ENCODE measurements around the gene TSHZ3.

Gene TSHZ3

GRCh38 chr19:31282346-31282745 is 66.9 kb downstream of the TSHZ3 start:
- no peak for DNase-seq

DNA sequence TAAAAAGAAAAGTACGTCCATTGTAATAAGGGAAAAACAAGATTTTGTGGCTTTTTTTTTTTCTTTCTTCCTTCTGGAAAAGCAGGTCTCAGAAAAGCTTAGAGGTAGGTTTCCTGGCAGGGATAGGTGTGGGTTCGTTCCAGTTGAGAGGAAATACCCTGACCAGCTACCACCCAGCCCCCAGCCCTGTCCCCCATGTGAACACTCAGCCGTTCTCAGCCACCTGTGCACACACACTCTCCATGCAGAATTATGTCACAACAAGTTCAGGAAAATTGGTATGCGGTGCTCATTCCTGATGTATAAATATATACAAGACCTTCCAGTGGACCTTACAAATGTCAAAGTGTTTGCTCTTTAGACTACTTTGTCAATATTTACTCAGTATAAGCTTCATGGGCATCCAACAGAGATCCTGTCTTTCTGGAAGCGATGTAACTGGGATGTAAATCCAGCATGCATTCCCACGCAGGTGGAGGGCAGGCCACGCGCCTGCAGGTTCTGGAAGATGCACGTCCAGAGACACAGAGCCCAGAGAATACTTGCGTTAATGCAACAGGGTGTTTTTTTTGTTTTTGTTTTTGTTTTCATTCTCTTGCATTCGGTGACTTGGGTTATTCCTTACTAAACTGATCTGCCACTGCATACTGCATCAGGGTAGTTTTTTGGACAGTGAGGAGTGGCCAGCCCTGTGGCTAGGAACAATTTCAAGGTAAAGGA is 68.8 kb downstream of the TSHZ3 start:
- DNase-seq: no peak

DNA sequence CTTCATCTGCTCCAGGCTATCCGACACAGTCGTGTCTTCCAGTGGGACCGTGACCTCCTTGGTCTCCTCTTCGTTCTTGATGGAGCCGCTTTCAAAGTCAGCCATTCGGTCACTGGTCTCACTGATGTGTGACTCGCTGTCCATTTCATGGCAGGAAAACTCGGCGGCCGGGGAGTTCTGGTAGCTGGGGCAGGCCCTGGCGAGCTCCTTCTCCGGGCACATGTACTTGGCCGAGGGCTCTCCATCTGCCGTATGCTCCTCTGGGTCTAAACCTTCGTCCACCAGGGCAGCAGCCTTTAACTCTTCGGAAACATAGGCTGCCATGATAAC is 69.8 kb downstream of the TSHZ3 start:
- no peak for DNase-seq

- DNase-seq: no peak
Measured at GRCh38 chr19:31278555-31279435, 70.4 kb downstream of the TSHZ3 start.

- no peak for DNase-seq
Measured at GRCh38 chr19:31277516-31277915, 71.7 kb downstream of the TSHZ3 start.

DNA sequence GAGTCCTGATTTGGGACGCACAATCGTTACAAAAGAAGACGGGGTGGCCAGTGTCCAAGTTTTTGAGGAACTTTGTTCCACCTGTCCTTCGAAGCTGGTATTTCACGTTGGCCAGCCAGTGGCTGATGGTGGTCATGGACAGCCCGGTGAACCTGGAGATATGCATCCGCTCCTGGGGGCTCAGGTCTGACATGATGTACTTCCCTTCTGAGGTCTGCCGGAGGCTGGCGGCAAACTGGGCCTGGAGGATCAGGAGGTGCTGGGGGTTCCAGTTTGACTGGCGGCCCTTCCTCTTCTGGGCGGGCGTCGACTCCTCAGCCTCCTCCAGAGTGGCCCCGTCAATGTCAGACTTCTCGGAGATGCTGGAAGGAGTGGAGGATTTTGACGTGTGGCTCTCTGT is 72.4 kb downstream of the TSHZ3 start:
- no peak for DNase-seq

DNA sequence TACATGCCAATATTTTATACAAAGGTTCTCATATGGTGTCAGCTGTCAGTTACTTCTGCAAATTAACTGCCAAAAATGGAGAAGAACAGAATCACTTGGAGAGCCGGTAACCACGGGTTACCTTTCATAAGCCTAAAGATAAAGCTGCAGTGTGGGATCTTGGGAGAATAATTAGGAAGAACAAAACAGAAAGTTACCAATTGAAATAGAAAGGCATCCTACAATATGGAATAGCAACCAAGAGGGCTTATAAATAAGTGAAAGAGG is 74.2 kb downstream of the TSHZ3 start:
- no peak for DNase-seq

DNA sequence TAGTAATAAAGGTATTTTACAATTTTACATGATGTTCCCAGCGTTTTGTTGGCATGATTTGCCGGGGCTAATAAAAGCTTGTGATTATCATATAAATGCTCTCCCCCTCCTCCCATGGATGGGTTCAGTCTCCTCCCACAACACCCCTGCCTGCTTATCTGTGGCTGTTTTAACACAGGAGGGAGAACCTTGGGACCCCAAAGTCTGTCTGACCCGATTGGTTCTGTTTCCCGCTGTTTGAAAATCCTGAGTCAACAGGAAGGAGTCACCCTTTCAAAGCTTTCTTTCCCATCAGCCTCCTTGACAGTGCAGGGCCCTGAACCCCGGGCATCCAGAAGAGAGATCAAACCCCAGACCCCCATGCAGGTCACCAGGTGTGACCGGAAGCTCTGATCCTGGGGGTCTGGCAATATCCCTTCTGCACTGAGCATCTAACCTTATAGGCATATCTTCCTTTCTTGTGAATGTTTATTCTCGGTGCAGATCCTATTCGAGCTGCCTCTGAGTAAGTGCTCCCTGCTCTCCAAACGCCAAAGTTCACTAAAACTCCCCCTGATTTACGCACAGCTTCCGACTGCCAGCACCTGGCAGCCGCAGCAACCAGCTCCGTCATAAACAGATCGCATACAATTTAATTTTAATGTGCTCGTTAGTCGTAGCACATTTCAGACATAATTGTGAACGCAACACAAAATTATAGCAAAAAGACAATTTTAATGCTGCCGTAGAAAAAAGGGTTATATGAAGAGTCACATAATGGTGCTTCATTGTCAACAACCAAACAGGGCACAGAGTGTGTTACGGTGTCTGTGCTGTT is 74.8 kb downstream of the TSHZ3 start:
- no peak for DNase-seq

- DNase-seq: no peak
Measured at GRCh38 chr19:31272583-31273106, 76.6 kb downstream of the TSHZ3 start.

GRCh38 chr19:31271306-31271911 is 77.8 kb downstream of the TSHZ3 start:
- DNase-seq: no peak

DNA sequence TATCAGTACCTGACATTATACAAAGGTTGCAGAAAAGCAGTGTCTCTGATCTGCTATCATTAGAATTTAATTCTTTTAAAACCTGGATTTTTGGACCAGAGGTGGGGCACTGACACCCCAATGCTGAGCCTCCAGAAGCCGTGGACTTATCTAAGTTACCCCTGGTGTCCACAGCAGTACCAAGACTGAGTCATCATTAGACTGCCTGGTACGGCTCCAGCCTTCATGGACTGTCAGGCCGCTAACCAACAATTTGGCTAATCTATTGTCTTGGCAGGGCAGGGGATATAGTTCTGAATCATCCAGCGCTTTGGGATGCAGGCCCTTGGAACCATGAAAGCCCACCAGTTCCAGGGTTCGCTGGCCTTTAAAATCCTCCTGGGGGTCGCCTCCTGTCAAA is 78.3 kb downstream of the TSHZ3 start:
- DNase-seq: peak; percentile 54

- peak; percentile 17 for DNase-seq
Measured at GRCh38 chr19:31269425-31270127, 79.7 kb downstream of the TSHZ3 start.

- no peak for DNase-seq
Measured at GRCh38 chr19:31268751-31269383, 80.4 kb downstream of the TSHZ3 start.

GRCh38 chr19:31266731-31267130 is 82.5 kb downstream of the TSHZ3 start:
- no peak for DNase-seq

- DNase-seq: no peak
Measured at GRCh38 chr19:31266196-31266595, 83.0 kb downstream of the TSHZ3 start.

DNA sequence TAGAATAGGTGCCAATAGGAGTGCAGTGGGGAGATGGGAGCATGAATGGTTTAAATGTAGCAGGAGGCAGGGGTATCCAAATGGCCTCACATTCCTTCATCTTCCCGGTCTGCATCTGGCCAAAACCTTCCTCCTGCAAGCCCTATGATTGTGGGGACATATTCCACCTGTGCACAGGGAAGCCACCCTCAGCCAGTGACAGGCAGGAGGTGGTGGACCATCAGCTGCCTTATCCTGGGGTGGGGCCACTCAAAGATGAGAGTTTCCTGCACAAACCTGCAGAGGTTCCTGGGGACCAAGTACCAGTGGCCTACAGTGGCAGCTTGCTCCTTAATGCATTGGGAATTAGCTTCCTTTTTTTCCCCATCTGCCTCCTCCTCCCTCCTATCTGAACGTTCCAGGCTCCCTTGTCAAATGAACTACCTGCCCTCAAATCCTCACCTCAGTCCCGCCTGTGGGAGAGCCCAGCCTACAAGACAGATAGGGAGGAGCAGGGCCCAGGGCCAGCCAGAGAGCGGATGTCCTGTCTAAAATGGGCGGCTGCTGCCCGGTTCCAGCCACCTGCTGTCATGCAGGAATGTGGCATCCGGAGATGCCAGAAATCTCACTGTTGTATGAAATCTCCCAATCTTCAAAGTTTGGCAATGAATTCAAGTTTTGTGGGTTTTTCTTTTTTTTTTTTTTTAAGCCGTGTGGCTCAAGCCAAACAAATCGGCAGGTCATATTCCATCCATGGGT is 85.0 kb downstream of the TSHZ3 start:
- no peak for DNase-seq

GRCh38 chr19:31263328-31263727 is 85.9 kb downstream of the TSHZ3 start:
- DNase-seq: no peak

- no peak for DNase-seq
Measured at GRCh38 chr19:31262725-31263191, 86.5 kb downstream of the TSHZ3 start.

DNA sequence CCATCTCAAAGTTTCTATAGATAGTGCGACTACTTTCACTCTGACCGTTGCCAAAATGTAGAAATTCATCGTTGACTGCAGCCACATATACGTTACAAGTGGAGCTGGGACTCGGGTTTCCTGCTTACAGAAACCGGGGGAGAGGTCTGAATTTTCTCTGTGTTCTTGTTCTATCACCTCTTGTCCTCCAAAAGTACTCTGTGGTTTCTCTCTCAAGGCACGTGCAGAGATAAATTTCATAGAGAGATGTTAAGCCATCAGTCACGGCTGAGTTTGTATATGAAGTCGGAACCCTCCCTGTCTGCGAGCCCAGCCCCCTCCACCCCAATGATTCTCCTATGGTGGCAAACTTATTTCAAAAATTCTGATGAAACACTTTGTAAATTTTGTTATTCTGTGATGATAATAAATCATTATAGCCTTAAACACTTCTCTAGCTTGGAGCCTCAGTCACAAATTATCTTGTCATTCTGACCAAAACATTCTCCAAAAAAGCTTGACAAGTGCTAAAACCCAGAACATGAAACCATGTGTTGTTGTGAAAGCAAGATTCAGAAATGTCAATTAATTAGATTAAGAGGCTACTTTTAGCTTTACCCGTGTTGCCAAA is 87.5 kb downstream of the TSHZ3 start:
- DNase-seq: peak; percentile 53

- DNase-seq: no peak
Measured at GRCh38 chr19:31261019-31261602, 88.1 kb downstream of the TSHZ3 start.
